H1 (cell line): ENCODE data around the gene HMCN2. TPM values are rescaled to one million over a fixed set of nuclear protein-coding genes. Genes with fewer than 3 reads are reported as not detected.

ENCODE experiments used
- CTCF ChIA-PET: fragments of 300-600 bp; sonication (Branson Sonifier 250); formaldehyde crosslinking; loops from one replicate; lab custom pipeline; 2021; ENCODE audit not compliant: partially characterized antibody; lab: Charles Lee
- POLR2A ChIA-PET: fragments of 300-600 bp; sonication (Branson Sonifier 250); formaldehyde crosslinking; loops from one replicate; lab custom pipeline; 2021; ENCODE audit warnings: inconsistent platforms; ENCODE audit not compliant: partially characterized antibody; lab: Charles Lee
- DNase-seq, 2 experiments: peaks; one replicate each; pipeline versions ENCODE4 v3.0.0 to v3.0.0-alpha.2; 2010 to 2022; ENCODE audit warnings: low spot score in 2 of 2, low read depth in 1 of 2, mixed read lengths in 1 of 2
- FAIRE-seq: peaks from 2 replicates; lab custom pipeline; 2011; peaks lifted over from hg19 to GRCh38; lab: Jason Lieb, UNC
- H2AFZ ChIP-seq: 2 replicates; pipeline ENCODE4 v1.8.1; 2012; ENCODE audit warnings: low read length, inconsistent platforms
- H2AK5ac ChIP-seq: 2 replicates; pipeline ENCODE4 v1.6.1; 2013; ENCODE audit warnings: low read depth, low read length
- H2BK120ac ChIP-seq: replicated peaks from 2 replicates; pipeline ENCODE3; 2013; ENCODE audit warnings: low read depth, low read length, inconsistent platforms
- H2BK12ac ChIP-seq: 2 replicates; pipeline ENCODE4 v1.6.1; 2013; ENCODE audit warnings: low read depth, low read length
- H2BK15ac ChIP-seq: 2 replicates; pipeline ENCODE4 v1.6.1; 2013; ENCODE audit warnings: low read length
- H2BK20ac ChIP-seq: 2 replicates; pipeline ENCODE4 v1.6.1; 2013; ENCODE audit warnings: low read length
- H2BK5ac ChIP-seq: 2 replicates; pipeline ENCODE4 v1.6.1; 2013; ENCODE audit warnings: low read depth, low read length
- H3K14ac ChIP-seq: 2 replicates; pipeline ENCODE4 v1.6.1; 2013; ENCODE audit warnings: inconsistent platforms; ENCODE audit not compliant: insufficient read length
- H3K18ac ChIP-seq: 2 replicates; pipeline ENCODE4 v1.6.1; 2013; ENCODE audit warnings: low read length; ENCODE audit errors: extremely low read depth
- H3K23ac ChIP-seq: 2 replicates; pipeline ENCODE4 v1.6.1; 2013; ENCODE audit warnings: inconsistent platforms; ENCODE audit not compliant: insufficient read length
- H3K23me2 ChIP-seq: 2 replicates; pipeline ENCODE4 v1.6.1; 2013; ENCODE audit warnings: low read depth, low read length
- H3K27ac ChIP-seq: 2 replicates; pipeline ENCODE4 v1.6.1; 2011; ENCODE audit warnings: low read depth, low read length, inconsistent platforms
- H3K27me3 ChIP-seq, 4 experiments: replicated peaks in 1 of 4; 1 replicate in 1 of 4; 2 replicates in 3 of 4; pipeline versions ENCODE4 v1.6.1 to v1.8.1; 2011 to 2013; ENCODE audit warnings: low read length in 3 of 4, mild to moderate bottlenecking in 3 of 4, inconsistent platforms in 2 of 4, mixed read lengths in 2 of 4, moderate library complexity in 1 of 4; ENCODE audit not compliant: control insufficient read depth in 3 of 4, insufficient read depth in 3 of 4; ENCODE audit errors: extremely low read depth in 1 of 4
- H3K36me3 ChIP-seq, 4 experiments: 2 replicates each; pipeline versions ENCODE4 v1.6.1 to v1.8.1; 2011 to 2013; ENCODE audit warnings: mild to moderate bottlenecking in 4 of 4, low read length in 3 of 4, moderate library complexity in 2 of 4, control low read depth in 1 of 4, inconsistent platforms in 1 of 4; ENCODE audit not compliant: insufficient read depth in 4 of 4, control insufficient read depth in 2 of 4
- H3K4ac ChIP-seq: replicated peaks from 2 replicates; pipeline ENCODE3; 2013; ENCODE audit warnings: low read length, low read depth, mixed read lengths, inconsistent platforms; ENCODE audit not compliant: insufficient read length
- H3K4me1 ChIP-seq, 4 experiments: replicated peaks in 1 of 4; 1 replicate in 1 of 4; 2 replicates in 3 of 4; pipeline versions ENCODE4 v1.6.1 to v1.8.1; 2011 to 2013; ENCODE audit warnings: low read length in 3 of 4, inconsistent platforms in 2 of 4, mixed read lengths in 1 of 4; ENCODE audit not compliant: insufficient read depth in 4 of 4, control insufficient read depth in 3 of 4
- H3K4me2 ChIP-seq, 2 experiments: 2 replicates each; pipeline versions ENCODE4 v1.6.1 to v1.8.1; 2011 to 2013; ENCODE audit warnings: low read depth in 2 of 2, low read length in 2 of 2, control low read depth in 1 of 2, inconsistent platforms in 1 of 2, mild to moderate bottlenecking in 1 of 2; ENCODE audit not compliant: insufficient read depth in 1 of 2
- H3K4me3 ChIP-seq, 4 experiments: fragments of 200-600, 300-600 bp in 1 of 4; sonication (generic), shearing (Covaris generic), sonication (Bioruptor Twin) in 1 of 4; 2 replicates each; pipeline versions ENCODE4 v1.5.1 to v1.8.1; 2011 to 2016; ENCODE audit warnings: low read length in 4 of 4, low read depth in 3 of 4, control low read depth in 2 of 4, inconsistent platforms in 2 of 4, mild to moderate bottlenecking in 2 of 4, mixed read lengths in 1 of 4, moderate library complexity in 1 of 4; ENCODE audit not compliant: insufficient read depth in 2 of 4; ENCODE audit errors: extremely low read depth in 1 of 4
- H3K56ac ChIP-seq: replicated peaks from 2 replicates; pipeline ENCODE3; 2013; ENCODE audit warnings: low read depth, mild to moderate bottlenecking, mixed read lengths, low read length, inconsistent platforms; ENCODE audit not compliant: insufficient read length
- H3K79me1 ChIP-seq: 2 replicates; pipeline ENCODE4 v1.6.1; 2013; ENCODE audit warnings: low read depth, low read length, control low read depth
- H3K79me2 ChIP-seq, 2 experiments: 2 replicates each; pipeline versions ENCODE4 v1.6.1 to v1.8.1; 2012 to 2013; ENCODE audit warnings: low read length in 2 of 2, mild to moderate bottlenecking in 2 of 2, inconsistent platforms in 1 of 2; ENCODE audit not compliant: insufficient read depth in 2 of 2, control insufficient read depth in 1 of 2
- H3K9ac ChIP-seq, 4 experiments: replicated peaks in 1 of 4; 1 replicate in 1 of 4; 2 replicates in 3 of 4; pipeline versions ENCODE4 v1.6.1 to v1.8.1; 2011 to 2013; ENCODE audit warnings: low read depth in 3 of 4, low read length in 3 of 4, control low read depth in 2 of 4, mild to moderate bottlenecking in 2 of 4, moderate library complexity in 2 of 4, inconsistent platforms in 1 of 4; ENCODE audit errors: extremely low read depth in 1 of 4
- H3K9me3 ChIP-seq, 2 experiments: 2 replicates each; pipeline versions ENCODE4 v1.6.1 to v1.8.1; 2012 to 2013; ENCODE audit warnings: mild to moderate bottlenecking in 2 of 2, moderate library complexity in 2 of 2, control low read depth in 1 of 2, inconsistent platforms in 1 of 2, low read depth in 1 of 2, low read length in 1 of 2, mixed read lengths in 1 of 2; ENCODE audit not compliant: insufficient read depth in 2 of 2
- H4K20me1 ChIP-seq, 2 experiments: replicated peaks in 1 of 2; 2 replicates each; pipeline versions ENCODE3 to v1.8.1; 2011 to 2013; ENCODE audit warnings: inconsistent platforms in 2 of 2, low read length in 2 of 2, mild to moderate bottlenecking in 1 of 2; ENCODE audit not compliant: insufficient read depth in 2 of 2, control insufficient read depth in 1 of 2
- H4K5ac ChIP-seq: 2 replicates; pipeline ENCODE4 v1.6.1; 2013; ENCODE audit warnings: low read length, low read depth, mixed read lengths, inconsistent platforms; ENCODE audit not compliant: insufficient read length
- H4K8ac ChIP-seq: 2 replicates; pipeline ENCODE4 v1.8.0; 2013; ENCODE audit warnings: mild to moderate bottlenecking, moderate library complexity, low read length, inconsistent platforms; ENCODE audit not compliant: insufficient read depth; ENCODE audit errors: extremely low read depth
- H4K91ac ChIP-seq: replicated peaks from 2 replicates; pipeline ENCODE3; 2013; ENCODE audit warnings: low read length, mixed read lengths, inconsistent platforms; ENCODE audit not compliant: insufficient read length
- CHD2 ChIP-seq: IDR thresholded peaks from 2 replicates; pipeline ENCODE4 v1.6.1; 2012; ENCODE audit warnings: low read length, improper control_type of control experiment
- CREB1 ChIP-seq: IDR thresholded peaks from 2 replicates; pipeline ENCODE4 v1.6.1; 2012; ENCODE audit warnings: inconsistent platforms
- E2F6 ChIP-seq: IDR thresholded peaks from 2 replicates; pipeline ENCODE4 v1.6.1; 2012; ENCODE audit warnings: inconsistent platforms
- JUN ChIP-seq: IDR thresholded peaks from 2 replicates; pipeline ENCODE4 v1.6.1; 2011; ENCODE audit warnings: low read depth, mild to moderate bottlenecking, improper control_type of control experiment, low read length
- JUND ChIP-seq: IDR thresholded peaks from 2 replicates; pipeline ENCODE4 v1.6.1; 2011; ENCODE audit warnings: mild to moderate bottlenecking, improper control_type of control experiment, low read length
- KDM5A ChIP-seq: fragments of 200-600 bp; IDR thresholded peaks from 2 replicates; pipeline ENCODE4 v1.7.1; 2012; ENCODE audit warnings: mild to moderate bottlenecking, low read length, inconsistent platforms, mixed read lengths
- RNF2 ChIP-seq: fragments of 200-900, 300-1000 bp; sonication (generic); IDR thresholded peaks from 2 replicates; pipeline ENCODE4 v1.7.1; 2016; ENCODE audit warnings: borderline replicate concordance, low read depth, mild to moderate bottlenecking, antibody characterized with exemption, low read length; ENCODE audit not compliant: poor library complexity, severe bottlenecking; ENCODE audit errors: missing control alignments
- SIRT6 ChIP-seq: IDR thresholded peaks from one replicate; pipeline ENCODE4 v1.7.1; 2012; ENCODE audit warnings: low read length, inconsistent platforms
- TAF7 ChIP-seq: optimal IDR thresholded peaks from 2 replicates; pipeline ENCODE3; 2011; ENCODE audit warnings: low read depth, mild to moderate bottlenecking, inconsistent platforms, low read length, moderate library complexity, borderline replicate concordance
- TCF12 ChIP-seq: IDR thresholded peaks from 2 replicates; pipeline ENCODE4 v1.6.1; 2011; ENCODE audit warnings: low read depth, mild to moderate bottlenecking, low read length
- ZNF274 ChIP-seq: IDR thresholded peaks from 2 replicates; pipeline ENCODE4 v1.7.0; 2012; ENCODE audit warnings: low read length, borderline replicate concordance; ENCODE audit errors: extremely low read depth
- WGBS, 2 experiments: shearing (Covaris generic) in 1 of 2; methylation state at CpG; one replicate each; pipeline versions ENCODE4 v1.1.6 to v1.1.7; 2013 to 2015; ENCODE audit warnings: low lambda C conversion rate in 2 of 2, mixed read lengths in 2 of 2, inconsistent platforms in 1 of 2, low coverage in 1 of 2, missing lambda C conversion rate in 1 of 2; ENCODE audit not compliant: insufficient replicate concordance in 2 of 2, insufficient coverage in 1 of 2, insufficient read length in 1 of 2; ENCODE audit errors: extremely low coverage in 1 of 2, missing lambda C conversion rate in 1 of 2; 5-methylcytosine and 5-hydroxymethylcytosine counted together
- polyA plus RNA-seq, 7 experiments: library from polyadenylated mRNA; depleted of rRNA in 3 of 7; stranded (reverse) in 5 of 7; unstranded in 2 of 7; fragments of >200 nt in 5 of 7; fragments of 200-250 nt in 2 of 7; gene quantifications; 1 replicate in 5 of 7; 2 replicates in 1 of 7; 4 replicates in 1 of 7; pipeline versions ENCODE4 v1.2.1 to v1.2.3, GENCODE V29; 2011 to 2013; ENCODE audit warnings: missing spikeins in 2 of 7, mixed read lengths in 2 of 7
- total RNA-seq: library from RNA; stranded (reverse); fragmentation: NEBNext Ultra II Directional; extraction: Animal tissue kit (Norgen Biotek cat#: 25700); gene quantifications from 2 replicates; pipeline ENCODE4 v1.2.1, GENCODE V29; 2021

The HMCN2 gene
- total and polyA plus RNA-seq, 2 of the 8 experiments (the other 6 are each of a cell fraction or from before 2014, with no cell fraction given) = 5.0 to 9.1 TPM

- WGBS, 2 experiments = 91% methylated on average over 11 of the region's 11 CpGs; no CpG with 5 or more reads in 1 of the 2 experiments
- ChIA-PET POLR2A (no interaction called here), CTCF (interaction anchor here (1.3 to 1.5 kb wide), 2 partner anchors 10 to 172 kb away, joined by 3 to 5 read pairs; no protein-coding TSS in a partner anchor)
- Histone ChIP-seq H2BK5ac (no peak overlapping the region), H3K27me3 (no peaks in the 10 kb centered on the region; a peak in 1 of 7 replicates), H2AK5ac (no peak overlapping the region), H4K20me1 (no peaks in the 10 kb centered on the region), H2BK12ac (no peak overlapping the region), H3K23me2 (no peaks in the 10 kb centered on the region), H3K56ac (no peak overlapping the region), H3K4ac (no peak overlapping the region), H2BK120ac (no peak overlapping the region), H3K4me1 (no peaks in the 10 kb centered on the region), H2BK15ac (no peak overlapping the region), H3K79me1 (no peaks in the 10 kb centered on the region), H3K18ac (no peak overlapping the region), H3K23ac (no peak overlapping the region), H3K36me3 (no peaks in the 10 kb centered on the region), H3K27ac (no peak overlapping the region), H4K5ac (no peak overlapping the region), H4K8ac (no peak overlapping the region), H3K4me3 (no peak overlapping the region), H4K91ac (no peak overlapping the region), H3K4me2 (no peak overlapping the region), H3K14ac (no peak overlapping the region), H2BK20ac (no peak overlapping the region), H3K9me3 (peaks cover 0 to 2% of the 10 kb centered on the region in 2 experiments; a peak in 1 of 4 replicates), H3K9ac (no peak overlapping the region), H3K79me2 (no peaks in the 10 kb centered on the region), H2AFZ (no peak overlapping the region)
- TF ChIP-seq TAF7 (no peak), E2F6 (no peak), CREB1 (no peak), JUN (no peak), RNF2 (no peak), ZNF274 (no peak), JUND (no peak), SIRT6 (no peak), KDM5A (no peak), TCF12 (no peak), CHD2 (no peak)
- FAIRE-seq = no peak
- DNase-seq = no peak
Observed at GRCh38 chr9:130414910-130415746, 149.6 kb downstream of the HMCN2 start.
